B cell (primary cell): Measurements from ENCODE around the gene UBXN7. TPM values are rescaled to one million over a fixed set of nuclear protein-coding genes. Genes with fewer than 3 reads are reported as not detected.
A peak's percentile ranks its signal among the peaks of the same experiment; 100 is the strongest.
"Not testable (repeated sequence)": the region's sequence is repeated elsewhere in the genome, so short reads cannot be mapped to it uniquely, and the experiment has no call there.

ENCODE experiments used
- ATAC-seq: fragments of 200-7000 bp; cut with Tn5 transposase; one replicate; pipeline ENCODE4 v1.10.0; 2021; ENCODE audit warnings: low read depth, mild to moderate bottlenecking, moderate number of reproducible peaks, moderate library complexity
- CTCF ChIA-PET: fragments of 350-600 bp; sonication (Branson Sonifier 250); formaldehyde crosslinking; loops from one replicate; lab custom pipeline; 2021; ENCODE audit warnings: antibody characterized with exemption, inconsistent platforms; lab: Charles Lee
- POLR2A ChIA-PET: fragments of 350-600 bp; sonication (Branson Sonifier 250); formaldehyde crosslinking; loops from one replicate; lab custom pipeline; 2021; ENCODE audit warnings: antibody characterized with exemption; lab: Charles Lee
- DNase-seq: peaks from one replicate; pipeline ENCODE4 v3.0.0; 2013
- H2AFZ ChIP-seq: 2 replicates; pipeline ENCODE4 v1.6.1; 2012; ENCODE audit warnings: mild to moderate bottlenecking, low read depth, low read length; ENCODE audit not compliant: insufficient read depth, poor library complexity, severe bottlenecking
- H3K27ac ChIP-seq, 2 donors: 1 replicate in 1 of 2; 2 replicates in 1 of 2; pipeline ENCODE4 v1.5.1; 2012 to 2013; ENCODE audit warnings: low read length in 2 of 2, mild to moderate bottlenecking in 2 of 2, moderate library complexity in 1 of 2
- H3K27me3 ChIP-seq, 4 experiments: fragments of 200-600 bp in 1 of 4; sonication (generic) in 1 of 4; replicated peaks in 1 of 4; 1 replicate in 2 of 4; 2 replicates in 2 of 4; pipeline versions ENCODE4 v1.6.1 to v1.7.0; 2013 to 2016; ENCODE audit warnings: low read length in 3 of 4, mild to moderate bottlenecking in 2 of 4, mixed read lengths in 1 of 4, moderate library complexity in 1 of 4; ENCODE audit not compliant: insufficient read depth in 4 of 4, control insufficient read depth in 3 of 4; ENCODE audit errors: control extremely low read depth in 1 of 4
- H3K36me3 ChIP-seq, 2 experiments: replicated peaks in 1 of 2; 1 replicate in 1 of 2; 2 replicates in 1 of 2; pipeline versions ENCODE4 v1.6.1 to v1.7.1; 2013; ENCODE audit warnings: low read length in 1 of 2; ENCODE audit not compliant: insufficient read depth in 2 of 2, control insufficient read depth in 1 of 2; ENCODE audit errors: control extremely low read depth in 1 of 2, extremely low read depth in 1 of 2
- H3K4me1 ChIP-seq, 2 donors: fragments of 200-600 bp in 1 of 2; sonication (generic) in 1 of 2; 1 replicate in 1 of 2; 2 replicates in 1 of 2; pipeline versions ENCODE4 v1.5.1 to v1.6.1; 2013 to 2017; ENCODE audit warnings: low read length in 2 of 2; ENCODE audit not compliant: control insufficient read depth in 2 of 2, insufficient read depth in 2 of 2
- H3K4me2 ChIP-seq: replicated peaks from 2 replicates; pipeline ENCODE3; 2012; ENCODE audit warnings: mild to moderate bottlenecking, low read depth, low read length; ENCODE audit not compliant: poor library complexity, severe bottlenecking
- H3K4me3 ChIP-seq, 5 experiments: fragments of 200-600 bp in 1 of 5; sonication (generic) in 1 of 5; 1 replicate in 3 of 5; 2 replicates in 2 of 5; pipeline versions ENCODE4 v1.5.1 to v1.7.0; 2011 to 2016; ENCODE audit warnings: low read length in 4 of 5, mild to moderate bottlenecking in 4 of 5, low read depth in 2 of 5, control low read depth in 1 of 5, moderate library complexity in 1 of 5; ENCODE audit not compliant: insufficient read depth in 1 of 5; ENCODE audit errors: control extremely low read depth in 1 of 5, extremely low read depth in 1 of 5
- H3K79me2 ChIP-seq: fragments of 200-600 bp; sonication (generic); one replicate; pipeline ENCODE4 v1.6.0; 2016; ENCODE audit warnings: low read length; ENCODE audit not compliant: control insufficient read depth, insufficient read depth
- H3K9ac ChIP-seq: fragments of 200-600 bp; sonication (generic); 2 replicates; pipeline ENCODE4 v1.6.1; 2017; ENCODE audit warnings: mild to moderate bottlenecking, low read length, moderate library complexity
- H3K9me3 ChIP-seq, 3 donors: one replicate each; pipeline versions ENCODE4 v1.6.1 to v1.7.1; 2013; ENCODE audit warnings: low read length in 2 of 3; ENCODE audit not compliant: control insufficient read depth in 2 of 3, insufficient read depth in 1 of 3; ENCODE audit errors: control extremely low read depth in 1 of 3
- H4K20me1 ChIP-seq: 2 replicates; pipeline ENCODE4 v1.6.0; 2012; ENCODE audit warnings: mild to moderate bottlenecking, low read length; ENCODE audit not compliant: insufficient read depth, control insufficient read depth, poor library complexity, severe bottlenecking
- H3K27ac Mint-ChIP-seq: one replicate; pipeline ENCODE4 v1.8.0; 2021; ENCODE audit warnings: mixed read lengths
- H3K27me3 Mint-ChIP-seq: one replicate; pipeline ENCODE4 v1.8.0; 2021; ENCODE audit warnings: mixed read lengths
- H3K4me1 Mint-ChIP-seq: one replicate; pipeline ENCODE4 v1.8.0; 2021; ENCODE audit warnings: mixed read lengths
- H3K4me3 Mint-ChIP-seq: one replicate; pipeline ENCODE4 v1.8.0; 2021; ENCODE audit warnings: mixed read lengths
- H3K9me3 Mint-ChIP-seq: one replicate; pipeline ENCODE4 v1.8.0; 2022; ENCODE audit warnings: mixed read lengths; ENCODE audit not compliant: insufficient read depth
- EZH2 ChIP-seq: IDR thresholded peaks from 2 replicates; pipeline ENCODE4 v1.6.1; 2012; ENCODE audit warnings: borderline replicate concordance, low read depth, mild to moderate bottlenecking, moderate library complexity, low read length; ENCODE audit not compliant: insufficient read depth, poor library complexity, severe bottlenecking
- WGBS: methylation state at CpG from one replicate; pipeline ENCODE4 v1.1.5; 2013; ENCODE audit warnings: missing lambda C conversion rate; ENCODE audit not compliant: insufficient coverage; 5-methylcytosine and 5-hydroxymethylcytosine counted together
- intact Hi-C: fragments of 100-400 bp; cut with micrococcal nuclease; formaldehyde crosslinking; loops from one replicate; pipeline ENCODE4 v1.10.0; 2022
- polyA plus RNA-seq: library from polyadenylated mRNA; depleted of rRNA; stranded (reverse); fragments of >200 nt; gene quantifications from 2 replicates; pipeline ENCODE4 v1.2.3, GENCODE V29; 2012
- total RNA-seq, 2 donors: library from RNA; stranded (reverse); fragments of 120-200 nt in 1 of 2; gene quantifications; 1 replicate in 1 of 2; 2 replicates in 1 of 2; pipeline versions ENCODE4 v1.2.3 to v1.2.4, GENCODE V29; 2013 to 2022
- TF ChIP-seq, protein P1 (sequence below): fragments of 200-600 bp; IDR thresholded peaks from one replicate; pipeline ENCODE4 v1.8.0; 2022; ENCODE audit warnings: antibody characterized with exemption, mild to moderate bottlenecking

Gene UBXN7
- total and polyA plus RNA-seq, 2 donors (not counting 1 experiment from before 2014, with no cell fraction given): 7.4 to 107 TPM

- ChIA-PET POLR2A (no interaction called here), CTCF (no interaction called here)
- H3K27me3 ChIP-seq: no peaks in the 10 kb centered on the region
- H3K79me2 ChIP-seq: no peaks in the 10 kb centered on the region
- no peak overlapping the region for H3K4me3 Mint-ChIP-seq
- no peak overlapping the region for H3K27ac ChIP-seq
- H2AFZ ChIP-seq: no peak overlapping the region
- intact Hi-C loops: no loop called here
- peaks cover 15 to 16% of the 10 kb centered on the region in 2 donors for H3K4me1 ChIP-seq
- H3K27ac Mint-ChIP-seq: no peak overlapping the region
- H3K4me2 ChIP-seq: no peak overlapping the region
- H4K20me1 ChIP-seq: no peaks in the 10 kb centered on the region
- DNase-seq (no peak), ATAC-seq (no peak)
- no peaks in the 10 kb centered on the region for H3K27me3 Mint-ChIP-seq
- TF ChIP-seq, protein P1, sequence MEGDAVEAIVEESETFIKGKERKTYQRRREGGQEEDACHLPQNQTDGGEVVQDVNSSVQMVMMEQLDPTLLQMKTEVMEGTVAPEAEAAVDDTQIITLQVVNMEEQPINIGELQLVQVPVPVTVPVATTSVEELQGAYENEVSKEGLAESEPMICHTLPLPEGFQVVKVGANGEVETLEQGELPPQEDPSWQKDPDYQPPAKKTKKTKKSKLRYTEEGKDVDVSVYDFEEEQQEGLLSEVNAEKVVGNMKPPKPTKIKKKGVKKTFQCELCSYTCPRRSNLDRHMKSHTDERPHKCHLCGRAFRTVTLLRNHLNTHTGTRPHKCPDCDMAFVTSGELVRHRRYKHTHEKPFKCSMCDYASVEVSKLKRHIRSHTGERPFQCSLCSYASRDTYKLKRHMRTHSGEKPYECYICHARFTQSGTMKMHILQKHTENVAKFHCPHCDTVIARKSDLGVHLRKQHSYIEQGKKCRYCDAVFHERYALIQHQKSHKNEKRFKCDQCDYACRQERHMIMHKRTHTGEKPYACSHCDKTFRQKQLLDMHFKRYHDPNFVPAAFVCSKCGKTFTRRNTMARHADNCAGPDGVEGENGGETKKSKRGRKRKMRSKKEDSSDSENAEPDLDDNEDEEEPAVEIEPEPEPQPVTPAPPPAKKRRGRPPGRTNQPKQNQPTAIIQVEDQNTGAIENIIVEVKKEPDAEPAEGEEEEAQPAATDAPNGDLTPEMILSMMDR: no peak
- TF ChIP-seq EZH2: no peak
- H3K9ac ChIP-seq: no peak overlapping the region
- H3K36me3 ChIP-seq: no peaks in the 10 kb centered on the region
- peaks cover 16% of the 10 kb centered on the region for H3K4me1 Mint-ChIP-seq
- WGBS: 100% methylated on average over 1 of the region's 3 CpGs
- no peaks in the 10 kb centered on the region for H3K9me3 ChIP-seq
- H3K9me3 Mint-ChIP-seq: no peaks in the 10 kb centered on the region
- no peak overlapping the region for H3K4me3 ChIP-seq
Measured at GRCh38 chr3:196348698-196349097, 83.5 kb downstream of the UBXN7 start.

- peak overlapping the region; percentile 64 for H3K27ac Mint-ChIP-seq
- peaks cover 16% of the 10 kb centered on the region for H3K4me1 Mint-ChIP-seq
- DNase-seq: peak; percentile 43
- Histone ChIP-seq H2AFZ (peak overlapping the region; percentile 1), H3K9ac (peak overlapping the region; percentile 4), H3K4me2 (peak overlapping the region; percentile 37), H3K27ac (peak overlapping the region in 1 of 2 donors; percentile 12), H3K36me3 (no peaks in the 10 kb centered on the region), H3K9me3 (peaks cover 0 to 3% (median 0%) of the 10 kb centered on the region in 3 donors), H4K20me1 (no peaks in the 10 kb centered on the region), H3K27me3 (no peaks in the 10 kb centered on the region), H3K4me3 (peak overlapping the region in 1 of 5 experiments; percentile 8), H3K4me1 (peaks cover 15 to 16% of the 10 kb centered on the region in 2 donors), H3K79me2 (no peaks in the 10 kb centered on the region)
- no peak for TF ChIP-seq EZH2
- TF ChIP-seq, protein P1: no peak
- WGBS: 0% methylated on average over 2 of the region's 4 CpGs
- ATAC-seq: peak; percentile 39
- peak overlapping the region; percentile 61 for H3K4me3 Mint-ChIP-seq
- no peaks in the 10 kb centered on the region for H3K27me3 Mint-ChIP-seq
- intact Hi-C loops: no loop called here
- CTCF ChIA-PET: no interaction called here
- no peaks in the 10 kb centered on the region for H3K9me3 Mint-ChIP-seq
- POLR2A ChIA-PET: no interaction called here
Measured at GRCh38 chr3:196344663-196345062, 87.6 kb downstream of the UBXN7 start.

DNA sequence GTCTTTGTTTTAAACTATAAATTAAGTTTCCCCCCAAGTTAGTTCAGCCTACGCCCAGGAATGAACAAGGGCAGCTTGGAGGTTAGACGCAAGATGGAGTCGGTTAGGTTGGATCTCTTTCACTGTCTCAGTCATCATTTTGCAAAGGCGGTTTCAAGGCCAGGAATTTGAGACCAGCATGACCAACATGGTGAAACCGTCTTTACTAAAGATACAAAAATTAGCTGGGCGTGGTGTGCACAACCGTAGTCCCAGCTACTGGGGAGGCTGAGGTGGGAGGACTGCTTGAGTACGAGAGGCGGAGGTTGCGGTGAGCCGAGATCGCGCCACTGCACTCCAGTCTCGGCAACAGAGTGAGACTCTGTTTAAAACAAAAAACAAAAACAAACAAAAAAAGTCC is 88.3 kb downstream of the UBXN7 start:
- ATAC-seq, intact Hi-C loops, H3K4me3 ChIP-seq, H3K4me3 Mint-ChIP-seq, H3K27ac ChIP-seq, H3K9me3 ChIP-seq, H3K9me3 Mint-ChIP-seq, CTCF ChIA-PET, POLR2A ChIA-PET, H2AFZ ChIP-seq, H4K20me1 ChIP-seq, DNase-seq, H3K79me2 ChIP-seq, H3K9ac ChIP-seq, H3K27ac Mint-ChIP-seq, H3K27me3 Mint-ChIP-seq, H3K27me3 ChIP-seq, H3K4me2 ChIP-seq, H3K36me3 ChIP-seq: not testable (repeated sequence)
- peaks cover 16% of the 10 kb centered on the region for H3K4me1 Mint-ChIP-seq
- peaks cover 15 to 16% of the 10 kb centered on the region in 2 donors for H3K4me1 ChIP-seq
- WGBS: 88% methylated on average over 4 of the region's 14 CpGs
